ENCODE results near the gene SEPTIN5.
A peak's percentile ranks its signal among the peaks of the same experiment; 100 is the strongest.

Gene SEPTIN5

DNA sequence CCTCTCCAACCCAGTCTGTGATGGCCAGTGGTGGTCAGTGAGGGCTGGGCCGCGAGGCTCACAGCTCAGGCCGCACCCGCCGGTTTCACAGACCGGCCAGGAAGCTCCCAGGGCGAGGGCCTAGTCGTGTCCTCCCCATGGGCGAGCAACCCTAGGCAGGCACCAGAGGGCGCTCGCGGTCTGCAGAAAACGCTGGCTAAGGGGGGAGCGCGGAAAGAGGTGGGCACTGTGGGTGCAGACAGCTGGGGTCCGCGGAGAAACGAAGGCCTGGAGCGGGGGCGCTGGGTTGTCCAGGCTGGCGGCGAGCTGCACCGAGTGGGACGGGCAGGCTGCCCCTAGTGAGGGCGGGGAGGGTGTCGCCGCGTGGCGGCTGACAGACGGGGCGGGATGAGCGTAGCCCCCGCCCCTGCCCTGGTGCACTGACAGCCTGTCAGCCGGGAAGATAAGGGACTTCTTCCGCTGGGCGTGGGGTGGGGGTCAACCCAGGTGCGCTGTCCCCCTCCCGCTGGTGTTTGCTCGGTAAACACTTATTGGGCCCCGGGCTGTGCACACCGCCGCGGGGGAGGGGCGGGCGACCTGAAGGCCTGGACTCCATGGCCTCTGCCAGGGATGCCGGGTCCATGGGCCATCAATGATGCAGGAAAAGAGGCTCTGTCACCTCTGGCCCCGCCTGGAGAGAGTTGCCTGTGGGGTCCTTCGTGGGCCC, 16.5 kb downstream of the SEPTIN5 start:
- Mint-ChIP-seq H3K4me1 (peaks cover 10% of the 10 kb centered on the region), H3K4me3 (no peak overlapping the region), H3K9me3 (peaks cover 11% of the 10 kb centered on the region), H3K36me3 (ENCODE audit: low read depth) (no peaks in the 10 kb centered on the region), H3K27me3 (ENCODE audit: low read depth, poor library complexity) (peaks cover 91% of the 10 kb centered on the region), H3K27ac (no peak overlapping the region)
- peak; percentile 96 for DNase-seq
- TF ChIP-seq, protein P1, sequence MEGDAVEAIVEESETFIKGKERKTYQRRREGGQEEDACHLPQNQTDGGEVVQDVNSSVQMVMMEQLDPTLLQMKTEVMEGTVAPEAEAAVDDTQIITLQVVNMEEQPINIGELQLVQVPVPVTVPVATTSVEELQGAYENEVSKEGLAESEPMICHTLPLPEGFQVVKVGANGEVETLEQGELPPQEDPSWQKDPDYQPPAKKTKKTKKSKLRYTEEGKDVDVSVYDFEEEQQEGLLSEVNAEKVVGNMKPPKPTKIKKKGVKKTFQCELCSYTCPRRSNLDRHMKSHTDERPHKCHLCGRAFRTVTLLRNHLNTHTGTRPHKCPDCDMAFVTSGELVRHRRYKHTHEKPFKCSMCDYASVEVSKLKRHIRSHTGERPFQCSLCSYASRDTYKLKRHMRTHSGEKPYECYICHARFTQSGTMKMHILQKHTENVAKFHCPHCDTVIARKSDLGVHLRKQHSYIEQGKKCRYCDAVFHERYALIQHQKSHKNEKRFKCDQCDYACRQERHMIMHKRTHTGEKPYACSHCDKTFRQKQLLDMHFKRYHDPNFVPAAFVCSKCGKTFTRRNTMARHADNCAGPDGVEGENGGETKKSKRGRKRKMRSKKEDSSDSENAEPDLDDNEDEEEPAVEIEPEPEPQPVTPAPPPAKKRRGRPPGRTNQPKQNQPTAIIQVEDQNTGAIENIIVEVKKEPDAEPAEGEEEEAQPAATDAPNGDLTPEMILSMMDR (IDR thresholded peaks at IDR 0.05): peak; percentile 90

DNA sequence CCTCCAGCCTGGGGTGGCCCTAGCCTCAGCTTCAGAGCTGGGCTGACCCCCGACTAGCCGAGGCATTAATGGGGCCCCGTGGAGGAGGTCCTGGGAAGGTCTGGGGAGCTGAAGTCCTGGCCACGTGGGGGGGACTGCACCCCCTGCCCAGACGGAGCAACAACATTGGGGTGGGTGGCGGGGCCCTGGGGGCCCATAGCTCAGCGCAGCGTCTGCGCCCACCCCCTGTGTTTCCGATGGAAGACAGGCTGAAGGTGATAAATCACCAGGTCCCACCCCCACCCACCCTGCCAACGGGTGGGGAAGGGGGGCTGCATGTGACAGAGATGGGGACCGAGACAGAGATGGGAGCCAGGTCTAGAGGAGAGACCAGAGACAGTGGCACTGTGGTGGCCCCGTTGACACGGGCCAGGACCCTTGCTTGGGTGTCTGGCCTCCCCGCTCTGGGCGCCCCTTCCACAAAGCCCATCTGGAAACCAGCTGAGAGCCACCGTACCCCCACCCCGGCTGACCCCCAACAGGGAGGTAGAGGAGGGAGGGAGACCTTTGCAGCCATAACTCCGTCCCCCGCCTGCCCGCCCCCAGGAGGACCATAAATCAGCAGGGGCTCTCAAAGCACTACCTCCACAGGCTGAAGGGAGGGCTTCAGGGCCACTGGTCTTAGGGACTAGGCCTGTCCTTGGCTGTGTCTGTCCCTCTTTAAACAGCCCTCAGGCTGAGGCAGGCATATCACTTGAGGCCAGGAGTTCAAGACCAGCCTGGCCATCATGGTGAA, 17.2 kb downstream of the SEPTIN5 start:
- H3K36me3 Mint-ChIP-seq (ENCODE audit: low read depth): no peaks in the 10 kb centered on the region
- peaks cover 11% of the 10 kb centered on the region for H3K9me3 Mint-ChIP-seq
- H3K27ac Mint-ChIP-seq: no peak overlapping the region
- peaks cover 83% of the 10 kb centered on the region for H3K27me3 Mint-ChIP-seq (ENCODE audit: low read depth, poor library complexity)
- peaks cover 17% of the 10 kb centered on the region for H3K4me1 Mint-ChIP-seq
- peak; percentile 71 for DNase-seq
- TF ChIP-seq, protein P1 (IDR thresholded peaks at IDR 0.05): no peak
- no peak overlapping the region for H3K4me3 Mint-ChIP-seq

DNA sequence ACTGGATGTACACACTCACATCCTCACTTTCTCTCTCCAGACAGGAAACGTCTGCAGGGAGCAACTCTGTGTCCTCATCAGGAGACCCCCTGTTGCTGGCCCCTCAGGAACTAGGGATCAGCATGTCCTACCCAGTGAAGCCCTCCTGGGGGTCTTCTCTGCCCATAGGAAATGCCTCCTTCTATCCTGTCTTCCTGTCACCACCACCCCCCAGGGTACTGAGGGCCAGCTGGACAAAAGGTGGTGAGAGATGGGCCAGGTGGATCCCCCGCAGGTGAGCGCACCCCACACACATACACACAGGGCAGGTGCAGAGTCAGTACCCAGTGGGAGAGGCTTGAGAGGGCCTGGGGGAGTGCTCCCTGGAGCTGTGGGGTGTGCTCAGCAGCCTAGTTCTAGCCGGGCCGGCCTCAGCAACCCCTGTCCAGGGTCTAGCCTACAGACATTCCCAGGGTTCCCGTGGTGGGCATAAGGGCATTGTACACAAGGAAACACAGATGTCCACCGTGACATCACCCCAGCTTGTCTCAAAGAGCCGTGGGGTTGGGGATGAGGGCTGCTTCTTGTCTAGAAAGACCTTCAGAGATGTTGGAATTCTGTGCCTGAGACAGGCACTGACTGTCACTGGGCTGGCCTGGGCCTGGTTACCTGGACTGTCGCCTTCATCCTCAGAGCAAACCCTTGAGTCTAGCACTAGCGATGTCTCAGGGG, 18.3 kb downstream of the SEPTIN5 start:
- no peak for DNase-seq
- Mint-ChIP-seq H3K4me3 (no peak overlapping the region), H3K4me1 (peaks cover 23% of the 10 kb centered on the region), H3K27ac (no peak overlapping the region), H3K27me3 (ENCODE audit: low read depth, poor library complexity) (peaks cover 73% of the 10 kb centered on the region), H3K36me3 (ENCODE audit: low read depth) (no peaks in the 10 kb centered on the region), H3K9me3 (peaks cover 3% of the 10 kb centered on the region)
- TF ChIP-seq, protein P1 (IDR thresholded peaks at IDR 0.05): no peak

DNA sequence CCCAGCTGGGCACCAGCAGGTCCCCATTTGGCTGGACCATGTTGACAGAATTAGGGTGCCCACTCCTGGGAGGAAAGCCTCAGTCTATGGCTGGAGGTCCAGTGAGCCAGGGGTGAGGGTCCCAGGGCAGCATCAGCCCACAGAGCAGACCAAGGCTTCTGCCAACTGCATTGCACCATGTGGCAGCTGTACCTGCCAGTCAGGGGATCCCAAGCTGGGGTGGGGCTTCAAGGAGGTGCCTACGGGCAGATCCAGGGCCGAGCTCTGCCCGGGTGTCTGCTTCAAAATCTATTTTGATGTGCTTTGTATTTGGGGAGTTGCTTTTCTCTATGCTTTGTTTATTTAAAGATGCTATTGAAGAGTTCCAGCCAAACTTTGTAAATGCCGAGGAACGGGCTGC, 19.5 kb downstream of the SEPTIN5 start:
- TF ChIP-seq, protein P1 (IDR thresholded peaks at IDR 0.05): no peak
- Mint-ChIP-seq H3K36me3 (ENCODE audit: low read depth) (no peaks in the 10 kb centered on the region), H3K27me3 (ENCODE audit: low read depth, poor library complexity) (peaks cover 65% of the 10 kb centered on the region), H3K4me3 (no peak overlapping the region), H3K9me3 (no peaks in the 10 kb centered on the region), H3K4me1 (peaks cover 35% of the 10 kb centered on the region), H3K27ac (no peak overlapping the region)
- no peak for DNase-seq

DNA sequence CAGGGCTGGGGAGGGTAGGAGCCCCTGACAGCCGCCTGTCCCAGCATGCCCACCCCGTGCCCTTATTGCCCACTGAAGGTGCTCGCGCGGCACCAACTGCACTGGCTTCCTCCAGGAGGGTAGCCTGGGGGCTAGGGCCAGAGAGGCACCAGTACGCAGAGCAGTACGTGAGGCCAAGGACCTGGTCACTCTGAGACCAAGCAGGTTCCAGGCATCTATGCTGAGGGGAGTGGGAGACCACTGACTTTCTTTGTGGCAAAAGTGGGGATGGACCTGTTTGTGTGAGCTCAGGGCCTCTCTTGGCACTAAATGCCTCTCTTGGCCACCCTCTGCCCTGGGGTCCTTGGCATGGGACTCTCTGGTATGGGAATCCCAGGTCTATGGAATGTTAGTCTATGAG, 19.9 kb downstream of the SEPTIN5 start:
- Mint-ChIP-seq H3K9me3 (no peaks in the 10 kb centered on the region), H3K36me3 (ENCODE audit: low read depth) (no peaks in the 10 kb centered on the region), H3K4me3 (no peak overlapping the region), H3K27me3 (ENCODE audit: low read depth, poor library complexity) (peaks cover 61% of the 10 kb centered on the region), H3K4me1 (peaks cover 40% of the 10 kb centered on the region), H3K27ac (no peak overlapping the region)
- TF ChIP-seq, protein P1 (IDR thresholded peaks at IDR 0.05): no peak
- no peak for DNase-seq

Measured in nephron progenitor cell (in vitro differentiated cells).